GM12878 (cell line): ENCODE measurements around the gene BORCS6. TPM values are rescaled to one million over a fixed set of nuclear protein-coding genes. Genes with fewer than 3 reads are reported as not detected.

Experiments
- ATF2 ChIP-seq: IDR thresholded peaks from 2 replicates; pipeline ENCODE4 v1.6.1; 2012; ENCODE audit warnings: low read length, inconsistent platforms
- CBFB ChIP-seq: IDR thresholded peaks from 2 replicates; pipeline ENCODE4 v1.6.1; 2016; ENCODE audit warnings: antibody characterized with exemption, low read depth
- EED ChIP-seq: sonication (generic); IDR thresholded peaks from 2 replicates; pipeline ENCODE4 v1.6.1; 2016; ENCODE audit warnings: antibody characterized with exemption, low read depth
- FOXK2 ChIP-seq: fragments of 450-650 bp; IDR thresholded peaks from 2 replicates; pipeline ENCODE4 v1.6.1; 2017; ENCODE audit warnings: mild to moderate bottlenecking, moderate library complexity
- NR2C1 ChIP-seq: fragments of 450-650 bp; IDR thresholded peaks from 2 replicates; pipeline ENCODE4 v1.6.1; 2017; ENCODE audit warnings: antibody characterized with exemption, mild to moderate bottlenecking, moderate library complexity
- POLR2A ChIP-seq: IDR thresholded peaks from 2 replicates; pipeline ENCODE4 v1.6.1; 2011; ENCODE audit warnings: low read depth, mild to moderate bottlenecking, low read length
- SMARCA5 ChIP-seq: fragments of 450-650 bp; IDR thresholded peaks from 2 replicates; pipeline ENCODE4 v1.6.1; 2017; ENCODE audit warnings: mild to moderate bottlenecking
- USF1 ChIP-seq: IDR thresholded peaks from 2 replicates; pipeline ENCODE4 v1.6.1; 2011; ENCODE audit warnings: borderline replicate concordance, low read depth, mild to moderate bottlenecking, moderate library complexity, mixed read lengths, low read length; ENCODE audit not compliant: insufficient read depth; ENCODE audit errors: extremely low read length
- ZBTB4 ChIP-seq: fragments of 450-650 bp; formaldehyde crosslinking; IDR thresholded peaks from 2 replicates; pipeline ENCODE4 v1.4.0; 2022; ENCODE audit warnings: mild to moderate bottlenecking, moderate library complexity
- polyA plus RNA-seq, 11 experiments: library from polyadenylated mRNA; depleted of rRNA in 4 of 11; unstranded in 6 of 11; stranded (reverse) in 5 of 11; fragments of >200 nt; fragmentation: Nextera tagmentation in 4 of 11; fragmentation: Illumina TruSeq in 1 of 11; extraction: Ambion mirVana in 4 of 11; extraction: Trizol in 1 of 11; gene quantifications; 1 replicate in 1 of 11; 2 replicates in 10 of 11; pipeline versions ENCODE4 v1.2.1 to v1.2.3, GENCODE V29; 2011 to 2016; ENCODE audit warnings: inconsistent platforms in 2 of 11, missing spikeins in 2 of 11, low read depth in 1 of 11
- total RNA-seq, 4 experiments: library from RNA; depleted of rRNA in 3 of 4; stranded (reverse); fragments of >200 nt in 3 of 4; fragmentation: Illumina TruSeq in 1 of 4; extraction: Trizol in 1 of 4; gene quantifications; 2 replicates each; pipeline versions ENCODE4 v1.2.1 to v1.2.3, GENCODE V29; 2013 to 2021

Gene BORCS6
- total and polyA plus RNA-seq, 10 of the 15 experiments (the other 5 are each of a cell fraction or from before 2014, with no cell fraction given), result 0.37 to 14.1 (median 6.7) TPM

GRCh38 chr17:8225813-8226535, 36.0 kb upstream of the BORCS6 start (continued):
- TF ChIP-seq CBFB (no peak; the same call in 1 of the 2 replicates), SMARCA5 (peak; percentile 72; the same call in 1 of the 2 replicates), NR2C1 (no peak), POLR2A (peak; percentile 10), USF1 (no peak), ZBTB4 (CRISPR knock-in tag) (no peak), EED (no peak), ATF2 (peak; percentile 73), FOXK2 (no peak)
